H1 (cell line): ENCODE results near the gene VRK2. TPM values are rescaled to one million over a fixed set of nuclear protein-coding genes. Genes with fewer than 3 reads are reported as not detected.

Experiments
- BRCA1 ChIP-seq: IDR thresholded peaks from 2 replicates; pipeline ENCODE4 v1.6.1; 2012; ENCODE audit warnings: low read depth, low read length, improper control_type of control experiment
- CBX5 ChIP-seq: fragments of 300-800, 300-1000 bp; sonication (generic); IDR thresholded peaks from 2 replicates; pipeline ENCODE4 v1.7.1; 2016; ENCODE audit warnings: antibody characterized with exemption, low read length, low read depth
- CEBPB ChIP-seq: IDR thresholded peaks from 2 replicates; pipeline ENCODE4 v1.6.1; 2012; ENCODE audit warnings: low read depth, low read length
- FOSL1 ChIP-seq: IDR thresholded peaks from 2 replicates; pipeline ENCODE4 v1.6.1; 2011; ENCODE audit warnings: mild to moderate bottlenecking, low read depth, low read length, moderate library complexity; ENCODE audit not compliant: insufficient read depth
- SIX5 ChIP-seq: IDR thresholded peaks from 2 replicates; pipeline ENCODE4 v1.6.1; 2011; ENCODE audit warnings: mild to moderate bottlenecking, low read depth, low read length
- TCF12 ChIP-seq: IDR thresholded peaks from 2 replicates; pipeline ENCODE4 v1.6.1; 2011; ENCODE audit warnings: low read depth, mild to moderate bottlenecking, low read length
- polyA plus RNA-seq, 7 experiments: library from polyadenylated mRNA; depleted of rRNA in 3 of 7; stranded (reverse) in 5 of 7; unstranded in 2 of 7; fragments of >200 nt in 5 of 7; fragments of 200-250 nt in 2 of 7; gene quantifications; 1 replicate in 5 of 7; 2 replicates in 1 of 7; 4 replicates in 1 of 7; pipeline versions ENCODE4 v1.2.1 to v1.2.3, GENCODE V29; 2011 to 2013; ENCODE audit warnings: missing spikeins in 2 of 7, mixed read lengths in 2 of 7
- total RNA-seq: library from RNA; stranded (reverse); fragmentation: NEBNext Ultra II Directional; extraction: Animal tissue kit (Norgen Biotek cat#: 25700); gene quantifications from 2 replicates; pipeline ENCODE4 v1.2.1, GENCODE V29; 2021

The VRK2 gene
- total and polyA plus RNA-seq, 2 of the 8 experiments (the other 6 are each of a cell fraction or from before 2014, with no cell fraction given) = 7.6 to 27.8 TPM

GRCh38 chr2:58122540-58122939 lies 75.9 kb downstream of the VRK2 start (continued):
- TF ChIP-seq TCF12 (no peak), FOSL1 (no peak), SIX5 (no peak), CBX5 (no peak), BRCA1 (no peak), CEBPB (no peak)
